HTR-8/SVneo (cell line): ENCODE measurements around the gene FAH.

ENCODE experiments used
- DNase-seq: peaks from one replicate; pipeline ENCODE4 v3.0.0; 2011; ENCODE audit warnings: low spot score, mixed read lengths; ENCODE audit not compliant: insufficient read length
- FAIRE-seq: peaks from 2 replicates; lab custom pipeline; 2011; peaks lifted over from hg19 to GRCh38; lab: Jason Lieb, UNC

The FAH gene

DNA sequence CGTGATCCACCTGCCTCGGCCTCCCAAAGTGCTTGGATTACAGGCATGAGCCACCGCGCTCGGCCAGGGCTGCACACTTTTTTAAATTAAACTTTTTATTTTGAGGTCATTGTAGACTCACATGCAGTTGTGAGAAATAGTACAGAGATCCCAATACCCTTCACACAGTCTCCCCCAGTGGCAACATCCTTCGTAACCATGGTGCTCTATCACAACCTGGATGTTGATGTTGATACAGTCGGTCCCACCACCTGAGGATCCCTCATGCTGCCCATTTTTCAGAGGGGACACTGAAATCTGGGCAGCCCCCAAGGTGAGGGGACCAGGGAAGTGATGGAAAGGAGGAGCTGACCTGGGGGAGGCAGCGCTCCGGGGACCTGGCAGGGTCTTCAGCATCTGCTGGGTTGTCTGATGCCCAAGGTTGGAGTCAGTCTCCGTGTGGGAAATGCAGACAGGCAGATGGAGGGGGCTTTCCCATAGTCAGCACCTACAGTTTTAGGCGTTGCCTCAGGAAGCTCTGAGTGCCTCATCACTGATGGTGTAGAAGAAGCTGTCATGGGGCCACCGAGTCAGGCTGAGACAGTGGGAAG, 17.1 kb downstream of the FAH start:
- DNase-seq: no peak
- FAIRE-seq: no peak

DNA sequence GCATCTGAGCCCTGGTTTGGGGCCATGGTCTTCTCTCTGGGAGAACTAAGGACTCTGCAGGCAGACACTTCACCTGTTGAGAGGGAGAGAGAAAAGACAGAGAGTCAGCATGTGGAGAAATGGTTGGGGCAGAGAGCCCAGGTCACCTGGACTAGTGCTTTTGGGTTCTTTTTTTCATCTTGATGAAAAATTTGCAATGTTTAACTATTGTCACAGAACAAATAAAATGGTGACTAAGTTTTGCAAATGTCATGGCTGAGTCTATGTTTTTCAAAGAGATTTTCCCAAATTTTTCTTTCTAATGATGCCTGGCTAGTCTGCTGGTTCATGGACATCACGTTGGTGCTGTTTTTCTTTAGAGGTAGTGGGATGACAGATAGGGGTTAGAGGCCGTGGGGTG, 17.8 kb downstream of the FAH start:
- FAIRE-seq (no peak), DNase-seq (no peak)

DNA sequence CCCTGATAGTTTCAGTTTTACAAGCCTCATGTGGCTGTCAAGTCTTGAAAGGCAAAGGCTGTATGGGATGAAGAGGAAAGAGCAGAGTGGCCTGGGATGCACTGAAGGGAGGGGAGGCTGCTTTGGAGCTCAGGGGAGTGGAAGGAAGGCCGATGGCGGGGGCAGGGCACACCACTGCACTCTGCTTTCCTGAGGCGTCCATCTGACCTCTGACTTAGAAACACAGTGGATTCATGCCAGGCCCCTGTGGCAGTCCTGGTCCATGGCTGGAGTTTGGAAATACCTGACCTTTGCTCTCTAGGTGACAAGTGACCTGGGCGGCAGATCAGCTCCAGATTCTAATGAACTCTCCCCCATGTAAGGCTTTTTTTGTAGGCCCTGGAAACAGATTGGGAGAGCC, 19.0 kb downstream of the FAH start:
- no peak for FAIRE-seq
- DNase-seq: no peak

DNA sequence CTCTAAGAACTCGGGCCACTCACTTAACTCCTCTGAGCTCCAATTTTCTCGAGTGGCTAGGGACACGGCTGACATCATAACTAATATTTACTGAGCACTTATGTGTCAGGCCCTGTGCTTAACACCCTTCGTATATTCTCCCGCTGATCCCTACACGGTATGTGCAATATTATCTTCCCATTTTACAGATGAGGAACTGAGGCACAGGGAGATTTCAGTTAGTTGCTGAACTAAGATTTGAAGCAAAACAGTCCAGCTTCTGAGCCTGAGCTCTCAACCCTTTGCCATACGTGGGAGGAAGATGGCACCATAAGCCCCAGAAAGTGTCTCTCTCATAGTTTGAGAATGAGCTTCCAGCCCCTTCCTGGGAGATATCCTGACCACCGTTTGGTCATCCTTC, 19.6 kb downstream of the FAH start:
- FAIRE-seq: no peak

DNA sequence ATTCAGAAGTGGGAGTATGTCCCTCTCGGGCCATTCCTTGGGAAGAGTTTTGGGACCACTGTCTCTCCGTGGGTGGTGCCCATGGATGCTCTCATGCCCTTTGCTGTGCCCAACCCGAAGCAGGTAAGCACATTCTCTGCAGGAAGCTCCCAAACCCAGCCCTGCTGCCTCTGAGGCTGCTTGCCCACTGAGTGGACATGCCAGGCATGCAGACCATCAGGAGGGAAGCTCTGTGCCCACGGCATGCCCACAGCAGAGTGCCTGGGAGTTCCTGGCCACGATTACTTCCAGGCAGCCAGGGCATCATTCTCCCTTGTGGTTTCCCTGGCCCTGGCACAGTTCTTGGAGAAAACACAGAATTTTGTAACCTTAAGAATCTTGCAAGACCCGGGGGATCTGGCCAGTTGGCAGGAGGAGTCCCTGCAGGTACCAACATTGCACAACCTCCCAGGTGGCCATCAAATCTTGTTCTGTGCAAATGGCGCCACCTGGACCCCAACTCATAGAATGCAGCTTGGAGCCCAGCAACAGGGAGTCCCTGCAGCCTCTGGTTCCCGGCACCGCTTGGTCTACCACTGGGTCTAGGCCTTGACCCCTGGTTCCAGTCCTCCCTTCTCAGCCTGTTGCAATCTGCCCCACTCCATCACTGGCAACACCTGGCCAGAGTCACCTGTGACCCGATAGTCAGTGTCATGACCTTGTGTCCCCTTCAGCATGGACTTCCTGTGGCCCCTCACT, 20.4 kb downstream of the FAH start:
- FAIRE-seq: peak; percentile 13
- peak; percentile 65 for DNase-seq

More for the DNA sequence above, 19.6 kb downstream of the FAH start:
- DNase-seq: no peak

DNA sequence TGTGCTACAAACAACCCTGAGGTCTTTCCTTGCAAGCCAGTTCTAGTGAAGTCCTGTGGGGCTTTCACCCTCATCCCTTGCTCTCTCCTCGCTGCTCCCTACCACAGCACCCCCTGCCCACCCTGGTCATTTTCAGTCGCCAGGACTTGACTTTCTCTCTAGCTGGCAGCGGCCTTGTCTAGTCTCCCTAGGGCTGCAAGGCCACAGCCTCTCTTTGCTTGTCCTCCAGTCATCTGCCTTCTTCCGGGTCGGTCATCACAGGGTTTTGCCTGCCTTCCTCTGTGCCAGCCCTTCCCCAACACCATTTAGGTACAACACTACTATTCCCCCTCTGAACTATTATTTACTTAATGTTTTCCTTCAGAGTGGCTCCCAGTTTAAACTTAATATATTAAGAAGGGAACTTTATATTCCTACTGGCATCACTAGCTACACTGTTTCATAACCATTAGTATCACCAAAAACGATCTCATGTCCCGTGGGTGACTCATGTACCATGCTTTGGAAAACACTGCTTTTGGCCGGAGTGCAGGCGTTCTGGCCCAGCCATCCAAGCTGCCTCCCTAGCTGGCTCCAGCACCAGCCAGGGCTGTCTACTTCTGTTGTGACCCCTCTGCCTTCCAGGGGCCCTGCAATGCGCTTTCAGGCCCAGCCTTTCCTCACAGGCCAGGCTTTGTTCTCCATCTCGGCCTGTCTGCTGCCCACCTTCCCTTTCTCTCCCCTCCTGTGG, 21.4 kb downstream of the FAH start:
- FAIRE-seq (no peak), DNase-seq (no peak)

DNA sequence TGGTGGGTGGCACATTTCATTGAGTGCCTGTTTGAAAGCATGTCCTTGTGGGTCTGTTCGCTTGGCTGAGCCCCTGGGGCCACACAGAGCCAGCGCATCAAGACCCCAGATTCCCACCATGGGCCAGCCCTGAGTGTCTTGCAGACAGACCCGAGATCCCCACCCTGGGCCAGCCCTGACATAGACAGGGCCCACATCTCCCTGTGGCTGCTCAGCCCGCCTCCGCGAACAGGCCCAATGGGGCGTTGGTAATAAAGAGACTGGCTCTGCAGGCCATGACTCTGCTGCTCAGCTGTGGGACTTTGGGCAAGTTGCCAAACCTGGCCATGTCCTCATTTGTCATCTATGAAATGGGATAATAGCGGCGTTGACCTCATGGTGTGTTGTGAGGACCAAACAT, 22.6 kb downstream of the FAH start:
- no peak for FAIRE-seq
- DNase-seq: no peak

DNA sequence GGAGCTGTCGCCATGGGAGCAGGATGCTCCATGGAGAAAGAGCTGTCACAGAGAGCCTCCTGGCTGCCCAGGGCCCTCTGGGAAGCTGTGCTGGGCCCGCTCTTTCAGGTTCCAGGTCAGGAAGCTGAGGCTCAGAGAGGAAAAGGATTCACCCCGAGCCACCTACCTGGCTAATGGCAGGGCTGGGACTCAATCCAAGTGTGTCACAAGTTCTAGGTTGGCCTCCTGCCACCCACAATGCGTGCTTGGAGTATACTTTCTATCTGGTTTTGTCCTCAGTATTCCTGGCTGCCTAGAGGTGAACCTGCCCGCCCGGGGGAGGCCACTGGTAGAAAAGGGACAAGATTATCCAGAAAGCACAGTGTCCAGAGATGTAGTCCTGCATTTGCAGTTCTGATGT, 23.6 kb downstream of the FAH start:
- FAIRE-seq: no peak
- no peak for DNase-seq

DNA sequence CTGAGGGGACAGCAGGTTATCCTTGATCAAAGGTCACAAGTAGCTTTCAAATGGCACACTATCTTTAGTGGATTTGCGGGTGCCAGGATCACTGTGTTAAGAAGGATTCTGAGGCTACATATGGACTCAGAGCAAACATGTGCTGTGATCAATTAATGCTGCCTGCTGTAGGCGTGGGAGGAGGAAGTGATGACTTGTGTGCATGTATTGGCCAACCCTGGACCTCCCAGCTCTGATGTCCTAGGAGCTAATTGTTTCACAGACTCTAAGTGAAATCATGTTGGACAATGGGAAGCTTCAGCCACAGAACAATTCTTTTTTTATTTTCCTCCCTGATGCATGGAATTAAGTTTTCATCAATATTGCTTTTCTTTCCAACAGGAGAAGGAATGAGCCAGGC, 24.4 kb downstream of the FAH start:
- no peak for FAIRE-seq
- no peak for DNase-seq

DNA sequence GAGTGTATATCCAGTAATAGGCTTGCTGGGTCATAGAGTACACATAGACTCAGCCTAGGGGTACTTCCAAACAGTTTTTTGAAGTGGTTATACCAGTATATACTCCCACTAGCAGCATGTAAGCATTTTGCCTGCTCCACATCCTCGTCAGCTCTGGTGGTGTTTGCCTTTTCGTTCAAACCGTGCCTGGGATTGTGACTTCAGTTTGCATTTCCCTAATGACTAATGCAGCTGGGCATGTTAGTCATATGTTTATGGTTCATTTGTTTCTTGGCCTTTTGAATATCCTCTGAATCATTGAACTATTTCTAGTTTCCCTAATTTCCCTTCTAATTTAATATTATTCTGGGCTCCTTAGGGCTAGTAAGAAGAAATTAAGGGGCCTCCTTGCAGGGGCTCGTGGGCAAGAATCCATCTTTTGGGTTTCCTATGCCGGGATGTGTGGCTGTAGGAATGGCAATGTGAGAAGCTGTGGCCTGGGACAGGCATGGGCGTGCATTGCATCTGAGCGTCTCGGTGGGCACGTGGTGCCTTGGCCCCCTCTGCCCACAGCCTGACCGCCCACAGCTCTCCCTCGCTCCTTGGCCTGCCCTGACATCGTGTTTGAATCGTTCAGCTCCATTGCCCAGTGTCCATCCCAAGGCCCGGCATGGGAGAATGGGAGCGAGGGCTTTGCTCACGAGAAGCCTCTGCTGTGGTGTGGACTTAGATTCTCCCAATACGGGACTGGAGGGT, 26.4 kb downstream of the FAH start:
- DNase-seq (peak; percentile 42), FAIRE-seq (no peak)

DNA sequence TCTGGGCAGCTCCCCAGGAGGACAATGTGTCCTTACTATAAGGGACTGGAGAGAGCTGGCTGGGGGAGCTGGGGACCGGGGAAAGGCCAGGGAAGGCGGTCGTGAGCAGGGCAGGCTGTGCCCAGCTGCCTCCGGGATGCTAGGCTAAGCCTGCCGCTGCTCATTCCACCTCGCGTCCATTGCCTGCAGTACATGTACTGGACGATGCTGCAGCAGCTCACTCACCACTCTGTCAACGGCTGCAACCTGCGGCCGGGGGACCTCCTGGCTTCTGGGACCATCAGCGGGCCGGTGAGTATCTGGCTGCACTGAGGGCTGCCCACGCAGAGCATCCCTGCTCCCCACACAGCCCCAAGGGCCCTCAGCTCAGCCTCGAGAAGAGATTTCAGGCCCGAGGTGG, 27.1 kb downstream of the FAH start:
- FAIRE-seq: no peak
- no peak for DNase-seq

DNA sequence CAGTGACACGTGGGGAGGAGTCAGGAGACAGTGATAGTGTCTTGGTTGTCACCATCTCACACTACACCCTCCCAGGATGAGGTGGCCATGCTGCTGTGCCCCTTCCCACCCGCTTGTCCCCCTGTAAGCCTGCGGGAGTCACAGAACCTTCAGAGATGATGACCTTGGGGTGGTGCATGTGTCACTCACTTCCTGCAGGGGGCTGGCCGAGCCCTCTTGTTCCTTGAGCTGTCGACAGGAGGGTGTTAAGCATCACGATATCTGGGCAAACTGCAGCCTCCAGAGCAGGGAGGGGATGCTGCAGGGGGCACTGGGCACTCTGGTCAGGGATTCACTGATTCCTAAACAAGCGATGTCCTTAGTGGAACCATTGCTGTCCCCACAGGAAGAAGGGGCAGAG, 27.7 kb downstream of the FAH start:
- DNase-seq: no peak
- no peak for FAIRE-seq

DNA sequence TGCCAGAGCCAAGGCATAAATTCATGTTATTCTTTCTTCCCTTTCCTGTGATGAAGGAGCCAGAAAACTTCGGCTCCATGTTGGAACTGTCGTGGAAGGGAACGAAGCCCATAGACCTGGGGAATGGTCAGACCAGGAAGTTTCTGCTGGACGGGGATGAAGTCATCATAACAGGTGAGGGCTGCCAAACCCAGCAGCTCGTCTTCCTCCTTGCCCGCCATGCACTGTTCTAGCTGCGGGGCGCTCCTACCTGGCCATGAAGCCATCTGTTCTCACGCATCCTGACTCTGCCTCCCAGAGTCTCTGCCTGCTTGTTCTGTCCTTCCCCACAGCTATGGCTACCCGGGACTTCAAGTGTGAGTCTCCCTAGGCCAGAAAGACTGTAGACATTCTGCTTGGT, 28.2 kb downstream of the FAH start:
- no peak for FAIRE-seq
- DNase-seq: no peak

DNA sequence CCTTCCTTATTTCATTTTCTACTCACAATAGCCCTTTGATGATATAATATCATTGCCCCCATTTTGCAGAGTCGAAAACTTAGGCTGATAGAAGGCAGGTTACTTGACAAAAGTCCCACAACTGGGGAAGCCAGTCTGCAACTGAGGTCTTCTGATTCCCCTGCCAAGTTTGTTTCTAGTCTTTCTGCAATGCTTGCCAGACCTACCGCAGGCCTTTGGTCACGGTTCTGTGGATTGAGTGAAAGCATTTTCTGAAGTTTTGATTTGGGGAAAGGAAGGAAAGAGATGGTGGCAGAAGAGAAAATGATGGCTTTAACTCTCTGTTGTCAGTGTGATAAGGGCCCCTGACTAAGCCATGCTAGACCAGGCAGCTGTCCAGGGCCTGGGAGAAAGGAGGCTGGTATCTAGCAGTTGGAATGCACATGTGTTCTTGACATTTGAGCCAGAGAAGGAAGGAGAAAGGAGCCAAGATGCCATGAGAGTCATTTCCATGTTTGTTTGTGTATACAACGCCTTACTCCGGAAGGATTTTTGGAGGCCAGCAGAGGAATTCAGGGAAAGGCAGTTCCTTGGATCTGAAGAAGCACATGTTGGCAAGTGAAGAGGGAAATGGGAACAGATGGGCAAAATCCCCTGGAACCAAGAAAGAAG, 29.9 kb downstream of the FAH start:
- no peak for DNase-seq
- FAIRE-seq: no peak

DNA sequence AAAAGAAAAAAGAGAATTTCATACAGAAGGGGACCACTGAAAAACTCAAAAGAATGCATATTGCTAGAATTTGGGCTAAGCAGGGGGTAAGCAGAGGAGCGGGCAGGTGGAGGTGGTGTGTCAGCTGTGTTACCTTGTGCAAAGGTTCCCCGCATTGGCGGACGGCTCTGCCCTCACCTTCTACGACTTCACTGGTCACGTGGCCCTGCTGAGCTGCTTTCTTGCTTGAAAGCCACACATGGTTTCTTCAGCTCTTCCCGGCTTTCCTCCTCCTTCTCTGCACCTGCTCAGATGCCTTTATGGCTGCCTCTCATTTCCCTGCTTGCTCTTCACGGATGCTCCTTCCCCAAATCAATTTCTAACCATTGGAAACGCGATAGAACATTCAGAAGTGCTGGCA, 30.5 kb downstream of the FAH start:
- no peak for FAIRE-seq
- no peak for DNase-seq

DNA sequence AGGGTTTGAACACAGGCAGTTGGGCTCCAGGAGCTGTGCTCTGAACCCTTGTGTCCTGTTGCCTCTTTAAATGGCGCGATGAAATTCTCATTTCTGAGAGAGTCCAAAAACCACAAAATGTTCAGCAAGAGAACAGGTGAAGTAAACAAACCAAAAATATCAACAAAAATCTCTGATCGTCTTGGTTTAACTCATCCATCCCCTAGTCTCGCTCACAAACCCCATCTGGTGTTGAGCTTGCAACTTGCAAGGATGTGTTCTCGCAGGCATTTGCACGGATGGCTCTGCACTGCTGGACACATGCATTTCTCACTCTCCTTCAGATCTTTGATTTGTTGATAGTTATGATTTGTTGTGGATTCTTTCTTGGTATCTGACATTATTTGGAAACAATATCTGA, 31.1 kb downstream of the FAH start:
- no peak for DNase-seq
- no peak for FAIRE-seq

DNA sequence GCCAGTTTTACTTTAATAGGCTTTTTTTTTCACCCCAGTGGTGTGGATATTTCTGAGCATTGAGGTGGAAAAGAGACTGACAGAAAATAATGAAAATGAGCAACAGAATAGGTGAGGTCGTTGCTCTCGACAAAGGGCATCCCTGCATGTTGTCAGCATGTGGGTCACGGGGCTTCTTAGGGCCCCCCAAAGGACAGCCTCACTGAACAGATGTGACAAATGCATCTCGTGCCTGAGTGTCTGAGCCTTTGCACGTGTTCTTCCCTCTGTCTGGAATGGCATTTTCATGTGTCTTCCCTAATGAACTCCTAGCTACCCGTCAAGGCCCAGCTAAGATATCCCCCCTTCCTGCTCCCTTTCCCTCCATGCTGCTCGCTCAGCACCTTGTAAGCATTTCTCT, 31.8 kb downstream of the FAH start:
- no peak for FAIRE-seq

DNA sequence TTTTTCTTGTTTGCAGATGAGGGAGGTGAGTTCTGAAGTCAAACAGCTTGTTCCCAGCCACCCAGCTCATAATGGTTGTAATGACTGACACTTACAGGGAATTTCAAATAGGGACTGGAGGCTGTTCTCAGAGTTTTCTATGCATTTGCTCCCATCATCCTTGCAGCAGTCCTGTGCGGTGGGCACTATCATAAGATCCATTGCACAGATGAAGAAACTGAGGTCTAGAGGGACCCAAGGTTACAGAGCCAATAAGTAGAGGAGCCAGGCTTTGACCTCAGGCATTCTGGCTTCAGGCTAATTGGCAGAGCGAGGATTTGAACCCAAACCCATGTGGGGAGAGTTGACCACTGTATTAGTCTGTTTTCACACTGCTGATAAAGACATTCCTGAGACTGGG, 32.4 kb downstream of the FAH start:
- FAIRE-seq: no peak

More for the DNA sequence above, 31.8 kb downstream of the FAH start:
- DNase-seq: no peak

DNA sequence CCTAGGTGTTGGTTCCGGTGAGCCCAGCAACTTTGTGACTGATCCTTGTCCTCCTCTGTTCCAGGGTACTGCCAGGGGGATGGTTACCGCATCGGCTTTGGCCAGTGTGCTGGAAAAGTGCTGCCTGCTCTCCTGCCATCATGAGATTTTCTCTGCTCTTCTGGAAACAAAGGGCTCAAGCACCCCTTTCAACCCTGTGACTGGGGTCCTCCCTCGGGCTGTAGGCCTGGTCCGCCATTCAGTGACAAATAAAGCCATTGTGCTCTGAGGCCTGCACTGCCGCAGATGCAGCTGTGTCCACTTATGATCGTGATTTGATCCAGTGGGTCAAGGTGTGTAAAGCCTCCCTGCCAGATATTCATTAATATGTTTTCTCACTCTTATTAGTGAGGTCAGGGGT, 33.3 kb downstream of the FAH start:
- no peak for DNase-seq
- no peak for FAIRE-seq

More for the DNA sequence above, 32.4 kb downstream of the FAH start:
- DNase-seq: no peak

DNA sequence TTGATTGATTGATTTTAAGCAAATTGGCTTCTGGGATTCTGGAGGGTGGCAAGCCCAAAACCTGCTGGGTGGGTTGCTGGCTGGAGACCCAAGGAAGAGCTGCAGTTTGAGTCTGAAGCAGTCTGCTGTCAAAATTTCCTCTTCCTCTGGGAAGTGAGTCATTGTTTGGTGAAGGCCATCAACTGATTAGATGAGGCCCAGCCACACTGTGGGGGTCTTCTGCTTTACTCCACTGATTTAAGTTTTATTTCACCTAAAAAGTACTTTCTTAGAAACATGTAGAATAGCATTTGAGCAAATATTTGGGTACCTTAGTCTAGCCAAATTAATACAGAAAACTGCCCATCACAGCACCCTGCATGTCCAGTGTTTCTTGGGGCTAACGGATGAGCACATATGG, 33.8 kb downstream of the FAH start:
- DNase-seq (no peak), FAIRE-seq (no peak)
